HCT116 (cell line): ENCODE data around the gene DLL1. TPM values are rescaled to one million over a fixed set of nuclear protein-coding genes. Genes with fewer than 3 reads are reported as not detected.

Experiments used
- ATAC-seq: fragments of 200-7000 bp; cut with Tn5 transposase; 2 replicates; pipeline ENCODE4 v1.9.1; 2020; ENCODE audit warnings: mild to moderate bottlenecking, moderate library complexity
- BruUV-seq: library from RNA; stranded (reverse); fragments of 400-500 nt; replicated peaks from 2 replicates; lab custom pipeline; 2021; lab: Mats Ljungman, UMichigan
- CTCF ChIA-PET: fragments of 300-600 bp; sonication (Branson Sonifier 250); formaldehyde crosslinking; loops from one replicate; lab custom pipeline; 2021; ENCODE audit warnings: antibody characterized with exemption; lab: Charles Lee
- POLR2A ChIA-PET: fragments of 300-600, 350-600 bp; sonication (Branson Sonifier 250); formaldehyde crosslinking; loops from one replicate; lab custom pipeline; 2021; ENCODE audit warnings: antibody characterized with exemption; lab: Charles Lee
- RAD21 ChIA-PET, 2 experiments: fragments of 300-600 bp; sonication (Branson Sonifier 250); formaldehyde crosslinking; loops; one replicate each; lab custom pipeline; 2023; ENCODE audit warnings: low total read pairs in 2 of 2; ENCODE audit not compliant: uncharacterized antibody in 2 of 2, unreplicated experiment in 2 of 2, low non-redundant PET in 1 of 2; lab: Charles Lee
- DNase-seq: peaks from one replicate; pipeline ENCODE4 v3.0.0-alpha.2; 2010; ENCODE audit warnings: low read depth, low spot score
- H2AFZ ChIP-seq: fragments of 200-600 bp; shearing (Covaris generic), sonication (generic); 2 replicates; pipeline ENCODE4 v1.6.1; 2017; ENCODE audit warnings: low read depth, mixed run types, mixed read lengths, antibody characterized with exemption, low read length; ENCODE audit not compliant: poor library complexity, severe bottlenecking
- H3K27ac ChIP-seq: 2 replicates; pipeline ENCODE4 v1.5.1; 2012; ENCODE audit warnings: low read depth, low read length
- H3K27me3 ChIP-seq: fragments of 200-600 bp; sonication (generic); 2 replicates; pipeline ENCODE4 v1.6.1; 2016; ENCODE audit warnings: mixed run types, low read length, mixed read lengths; ENCODE audit not compliant: insufficient read depth
- H3K36me3 ChIP-seq, 2 experiments: fragments of 200-500 bp in 1 of 2; fragments of 200-600 bp in 1 of 2; sonication (Bioruptor generic) in 1 of 2; sonication (generic) in 1 of 2; 2 replicates each; pipeline versions ENCODE4 v1.5.1 to v1.6.1; 2014 to 2016; ENCODE audit warnings: low read length in 2 of 2, inconsistent platforms in 1 of 2, mixed read lengths in 1 of 2, mixed run types in 1 of 2; ENCODE audit not compliant: insufficient read depth in 2 of 2, control insufficient read depth in 1 of 2
- H3K4me1 ChIP-seq, 2 experiments: fragments of 200-600 bp in 1 of 2; sonication (generic) in 1 of 2; 2 replicates each; pipeline versions ENCODE4 v1.5.1 to v1.6.1; 2012 to 2017; ENCODE audit warnings: low read length in 2 of 2, inconsistent platforms in 1 of 2, mild to moderate bottlenecking in 1 of 2, mixed read lengths in 1 of 2, mixed run types in 1 of 2, moderate library complexity in 1 of 2; ENCODE audit not compliant: insufficient read depth in 2 of 2, control insufficient read depth in 1 of 2
- H3K4me2 ChIP-seq: fragments of 200-600 bp; sonication (generic); 2 replicates; pipeline ENCODE4 v1.6.1; 2017; ENCODE audit warnings: mixed run types, low read length, mixed read lengths
- H3K4me3 ChIP-seq, 2 experiments: fragments of 200-600 bp in 1 of 2; sonication (generic) in 1 of 2; replicated peaks in 1 of 2; 2 replicates each; pipeline ENCODE4 v1.5.1; 2011 to 2016; ENCODE audit warnings: low read length in 2 of 2, control low read depth in 1 of 2, low read depth in 1 of 2, mild to moderate bottlenecking in 1 of 2, mixed read lengths in 1 of 2, mixed run types in 1 of 2
- H3K79me2 ChIP-seq: fragments of 200-600 bp; sonication (generic); 2 replicates; pipeline ENCODE4 v1.6.1; 2017; ENCODE audit warnings: mild to moderate bottlenecking, mixed run types, low read length, moderate library complexity, mixed read lengths; ENCODE audit not compliant: insufficient read depth
- H3K9ac ChIP-seq: fragments of 200-600 bp; sonication (generic); 2 replicates; pipeline ENCODE4 v1.6.1; 2016; ENCODE audit warnings: low read length, mixed read lengths
- H3K9me2 ChIP-seq: fragments of 200-600 bp; sonication (generic), shearing (Covaris generic); 2 replicates; pipeline ENCODE4 v1.6.1; 2017; ENCODE audit warnings: mixed run types, mild to moderate bottlenecking, moderate library complexity; ENCODE audit not compliant: insufficient read depth
- H3K9me3 ChIP-seq, 2 experiments: fragments of 200-500 bp in 1 of 2; fragments of 200-600 bp in 1 of 2; sonication (Bioruptor generic) in 1 of 2; sonication (generic) in 1 of 2; 2 replicates each; pipeline ENCODE4 v1.6.1; 2014 to 2017; ENCODE audit warnings: low read length in 2 of 2, mixed read lengths in 2 of 2, inconsistent platforms in 1 of 2, low read depth in 1 of 2, mild to moderate bottlenecking in 1 of 2, mixed run types in 1 of 2, moderate library complexity in 1 of 2; ENCODE audit not compliant: control insufficient read depth in 1 of 2, insufficient read depth in 1 of 2
- H4K20me1 ChIP-seq: fragments of 200-600 bp; sonication (generic), shearing (Covaris generic); 2 replicates; pipeline ENCODE4 v1.6.1; 2017; ENCODE audit warnings: mixed run types, mild to moderate bottlenecking, moderate library complexity; ENCODE audit not compliant: insufficient read depth
- EZH2phosphoT487 ChIP-seq: fragments of 200-600 bp; IDR thresholded peaks from 2 replicates; pipeline ENCODE4 v1.6.1; 2018; ENCODE audit warnings: antibody characterized with exemption, borderline replicate concordance
- RAD21 ChIP-seq: IDR thresholded peaks from 2 replicates; pipeline ENCODE4 v1.6.1; 2012; ENCODE audit warnings: low read depth, mild to moderate bottlenecking
- TCF7L2 ChIP-seq: IDR thresholded peaks from 2 replicates; pipeline ENCODE4 v1.7.0; 2011; ENCODE audit warnings: borderline replicate concordance, inconsistent platforms; ENCODE audit not compliant: insufficient read depth, insufficient read length; ENCODE audit errors: extremely low read depth
- intact Hi-C: fragments of 100-400 bp; cut with micrococcal nuclease; formaldehyde crosslinking; loops from 2 replicates; pipeline ENCODE4 v1.10.0; 2022
- total RNA-seq: library from RNA; stranded (reverse); gene quantifications from one replicate; pipeline ENCODE4 v1.2.1, GENCODE V29; 2021; ENCODE audit not compliant: unreplicated experiment

DLL1 gene
- total RNA-seq, 1 experiment from 2014 or later, result 5.3 TPM

DNA sequence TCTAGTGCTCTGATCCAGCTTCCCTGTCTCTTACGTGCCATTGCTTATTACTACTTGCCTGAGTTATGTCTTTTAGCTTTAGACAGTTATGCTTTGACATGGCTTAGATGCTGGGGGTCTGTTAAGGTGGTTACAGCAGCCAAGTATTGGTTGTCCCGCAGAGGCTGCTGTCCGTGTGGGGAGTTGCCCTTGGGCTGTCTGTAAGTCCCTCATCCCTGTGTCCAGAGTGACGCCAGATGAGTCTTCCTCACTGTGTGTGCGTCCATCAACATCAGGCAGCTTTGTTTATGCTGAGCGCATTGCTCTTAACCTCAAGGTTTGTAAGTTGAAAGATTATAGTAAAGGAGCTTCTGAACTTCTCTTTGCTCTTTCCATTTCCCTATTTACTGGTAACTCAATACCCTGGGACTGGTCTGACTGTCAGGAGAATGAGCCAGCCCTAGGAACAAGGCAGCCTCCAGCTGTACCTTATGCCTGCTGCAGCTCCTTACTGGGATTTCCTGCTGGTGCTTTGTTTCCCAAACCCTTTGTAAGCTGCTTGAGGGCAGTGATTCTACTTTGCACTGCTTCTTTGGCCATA, 22.9 kb upstream of the DLL1 start:
- POLR2A ChIA-PET, result no interaction called here
- H3K27me3 ChIP-seq, result no peaks in the 10 kb centered on the region
- DNase-seq, result no peak
- no peak overlapping the region for H3K27ac ChIP-seq
- no peak overlapping the region for H2AFZ ChIP-seq
- CTCF ChIA-PET, result no interaction called here
- no TSS peak for BruUV-seq
- intact Hi-C loops, result no loop called here
- TF ChIP-seq RAD21, result no peak
- TF ChIP-seq, all 23 proteins: peak for 0
- Histone ChIP-seq H3K4me1 (no peaks in the 10 kb centered on the region), H3K9ac (no peak overlapping the region), H3K4me3 (no peak overlapping the region), H3K36me3 (peaks cover 2 to 9% of the 10 kb centered on the region in 2 experiments; a peak in 1 of 4 replicates), H4K20me1 (no peaks in the 10 kb centered on the region; the same call in 1 of the 2 replicates), H3K4me2 (no peak overlapping the region), H3K9me2 (no peaks in the 10 kb centered on the region), H3K79me2 (peaks cover 86% of the 10 kb centered on the region), H3K9me3 (no peaks in the 10 kb centered on the region)
- no peak for ATAC-seq
- RAD21 ChIA-PET, result no interaction called here

DNA sequence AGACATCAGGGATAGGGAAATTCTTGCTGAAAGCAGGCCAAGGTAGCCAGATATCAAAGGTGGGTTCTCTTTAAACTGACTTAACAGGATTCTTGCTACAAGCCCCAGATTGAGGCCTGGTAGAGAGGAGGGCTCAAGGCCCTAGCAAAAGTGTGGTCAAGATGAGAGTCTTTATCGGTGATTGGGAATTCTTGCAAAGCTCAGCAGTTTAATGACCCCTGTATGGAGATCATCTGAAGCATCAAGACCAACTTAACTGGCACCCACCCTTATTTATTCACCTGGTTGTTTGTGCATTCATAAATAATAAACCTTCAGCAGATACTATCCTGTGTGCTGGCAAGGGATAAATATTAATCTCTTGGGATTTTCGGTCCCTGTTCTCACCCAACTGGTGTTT, 22.0 kb upstream of the DLL1 start:
- no TSS peak for BruUV-seq
- intact Hi-C loops, result no loop called here
- no peaks in the 10 kb centered on the region for H3K27me3 ChIP-seq
- peaks cover 96% of the 10 kb centered on the region for H3K79me2 ChIP-seq
- POLR2A ChIA-PET, result no interaction called here
- no peaks in the 10 kb centered on the region; the same call in 1 of the 2 replicates for H4K20me1 ChIP-seq
- no peaks in the 10 kb centered on the region for H3K9me3 ChIP-seq
- no peak overlapping the region for H3K4me2 ChIP-seq
- TF ChIP-seq EZH2phosphoT487, result no peak
- no peak for TF ChIP-seq TCF7L2
- TF ChIP-seq, all 23 proteins: peak for 0
- H3K9me2 ChIP-seq, result no peaks in the 10 kb centered on the region
- DNase-seq, result no peak
- no peak overlapping the region for H3K9ac ChIP-seq
- ATAC-seq, result no peak
- no peak overlapping the region for H2AFZ ChIP-seq
- ChIA-PET CTCF (no interaction called here), RAD21 (no interaction called here)
- H3K4me3 ChIP-seq, result no peak overlapping the region
- H3K4me1 ChIP-seq, result peaks cover 2 to 5% of the 10 kb centered on the region in 2 experiments; a peak in 3 of 4 replicates
- H3K27ac ChIP-seq, result no peak overlapping the region
- H3K36me3 ChIP-seq, result peaks cover 0 to 6% of the 10 kb centered on the region in 2 experiments; a peak in 1 of 4 replicates
